DMS153 (cell line): ENCODE data around the gene PCDHA9.
"Not testable (repeated sequence)": the region's sequence is repeated elsewhere in the genome, so short reads cannot be mapped to it uniquely, and the experiment has no call there.

Experiments used
- DNase-seq: peaks from one replicate; lab custom pipeline; 2025; lab: John Stamatoyannopoulos, UW

Gene PCDHA9

GRCh38 chr5:140835622-140836510, 12.3 kb upstream of the PCDHA9 start:
- no peak for DNase-seq

GRCh38 chr5:140840978-140841962, 6.9 kb upstream of the PCDHA9 start, which contains the start of gene PCDHA8:
PCDHA8 (plus strand) TSS chr5:140841187; CDS start chr5:140841322, 135 bp downstream.
- no peak for DNase-seq

DNA sequence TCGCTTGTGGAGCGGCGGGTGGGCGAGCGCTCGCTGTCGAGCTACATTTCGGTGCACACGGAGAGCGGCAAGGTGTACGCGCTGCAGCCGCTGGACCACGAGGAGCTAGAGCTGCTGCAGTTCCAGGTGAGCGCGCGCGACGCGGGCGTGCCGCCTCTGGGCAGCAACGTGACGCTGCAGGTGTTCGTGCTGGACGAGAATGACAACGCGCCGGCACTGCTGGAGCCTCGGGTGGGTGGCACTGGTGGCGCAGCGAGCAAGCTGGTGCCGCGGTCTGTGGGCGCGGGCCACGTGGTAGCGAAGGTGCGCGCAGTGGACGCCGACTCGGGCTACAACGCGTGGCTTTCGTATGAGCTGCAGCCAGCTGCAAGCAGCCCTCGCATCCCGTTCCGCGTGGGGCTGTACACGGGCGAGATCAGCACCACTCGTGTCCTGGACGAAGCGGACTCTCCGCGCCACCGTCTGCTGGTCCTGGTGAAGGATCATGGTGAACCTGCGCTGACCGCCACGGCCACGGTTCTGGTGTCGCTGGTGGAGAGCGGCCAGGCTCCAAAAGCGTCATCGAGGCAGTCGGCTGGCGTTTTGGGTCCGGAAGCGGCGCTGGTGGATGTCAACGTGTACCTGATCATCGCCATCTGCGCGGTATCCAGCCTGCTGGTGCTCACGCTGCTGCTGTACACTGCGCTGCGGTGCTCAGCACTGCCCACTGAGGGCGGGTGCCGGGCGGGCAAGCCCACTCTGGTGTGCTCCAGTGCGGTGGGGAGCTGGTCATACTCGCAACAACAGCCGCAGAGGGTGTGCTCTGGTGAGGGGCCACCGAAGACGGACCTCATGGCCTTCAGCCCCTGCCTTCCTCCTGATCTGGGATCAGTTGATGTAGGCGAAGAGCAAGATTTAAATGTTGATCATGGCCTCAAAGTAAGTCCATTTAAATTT, 5.1 kb upstream of the PCDHA9 start:
- no peak for DNase-seq

- DNase-seq, result not testable (repeated sequence)
These were observed 1.9 kb downstream of the PCDHA9 start for GRCh38 chr5:140849831-140850634.

DNA sequence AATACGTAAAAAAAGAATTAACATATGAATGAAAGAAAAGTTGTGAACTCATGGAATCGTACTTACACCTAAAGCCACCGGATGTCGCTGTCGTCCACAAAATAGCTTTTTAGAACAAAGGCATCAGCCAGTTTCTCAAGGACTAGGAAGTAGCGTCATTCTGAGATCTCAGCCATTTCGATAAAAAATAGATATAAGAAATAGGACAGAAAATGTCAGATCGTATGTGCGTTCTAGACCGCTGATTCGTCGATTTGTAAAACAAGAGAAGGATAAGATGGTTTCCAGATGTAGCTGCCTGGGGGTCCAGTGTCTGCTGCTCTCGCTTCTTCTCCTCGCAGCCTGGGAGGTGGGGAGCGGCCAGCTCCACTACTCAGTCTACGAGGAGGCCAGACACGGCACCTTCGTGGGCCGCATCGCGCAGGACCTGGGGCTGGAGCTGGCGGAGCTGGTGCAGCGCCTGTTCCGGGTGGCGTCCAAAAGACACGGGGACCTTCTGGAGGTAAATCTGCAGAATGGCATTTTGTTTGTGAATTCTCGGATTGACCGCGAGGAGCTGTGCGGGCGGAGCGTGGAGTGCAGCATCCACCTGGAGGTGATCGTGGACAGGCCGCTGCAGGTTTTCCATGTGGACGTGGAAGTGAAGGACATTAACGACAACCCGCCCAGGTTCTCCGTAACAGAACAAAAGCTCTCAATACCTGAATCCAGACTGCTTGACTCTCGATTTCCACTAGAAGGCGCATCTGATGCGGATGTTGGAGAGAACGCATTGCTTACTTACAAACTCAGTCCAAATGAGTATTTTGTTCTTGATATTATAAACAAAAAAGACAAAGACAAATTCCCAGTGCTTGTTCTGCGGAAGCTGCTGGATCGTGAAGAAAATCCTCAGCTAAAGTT, 7.8 kb downstream of the PCDHA9 start, which contains the start of gene PCDHA10:
TSS of gene PCDHA10 (plus strand) at position 126 of the 903 bp plus-strand sequence. CDS start at position 278, 152 bp downstream.
- no peak for DNase-seq

DNA sequence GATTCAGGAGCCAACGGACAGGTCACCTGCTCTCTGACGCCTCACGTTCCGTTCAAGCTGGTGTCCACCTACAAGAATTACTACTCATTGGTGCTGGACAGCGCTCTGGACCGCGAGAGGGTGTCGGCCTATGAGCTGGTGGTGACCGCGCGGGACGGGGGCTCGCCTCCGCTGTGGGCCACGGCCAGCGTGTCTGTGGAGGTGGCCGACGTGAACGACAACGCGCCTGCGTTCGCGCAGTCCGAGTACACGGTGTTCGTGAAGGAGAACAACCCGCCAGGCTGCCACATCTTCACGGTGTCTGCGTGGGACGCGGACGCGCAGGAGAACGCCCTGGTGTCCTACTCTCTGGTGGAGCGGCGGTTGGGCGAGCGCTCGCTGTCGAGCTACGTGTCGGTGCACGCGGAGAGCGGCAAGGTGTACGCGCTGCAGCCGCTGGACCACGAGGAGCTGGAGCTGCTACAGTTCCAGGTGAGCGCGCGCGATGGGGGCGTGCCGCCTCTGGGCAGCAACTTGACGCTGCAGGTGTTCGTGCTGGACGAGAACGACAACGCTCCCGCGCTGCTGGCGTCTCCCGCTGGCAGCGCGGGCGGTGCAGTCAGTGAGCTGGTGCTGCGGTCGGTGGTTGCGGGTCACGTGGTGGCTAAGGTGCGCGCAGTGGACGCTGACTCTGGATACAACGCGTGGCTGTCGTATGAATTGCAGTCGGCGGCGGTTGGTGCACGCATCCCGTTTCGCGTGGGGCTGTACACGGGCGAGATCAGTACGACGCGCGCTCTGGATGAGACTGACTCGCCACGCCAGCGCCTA, 9.2 kb downstream of the PCDHA9 start:
- no peak for DNase-seq

DNA sequence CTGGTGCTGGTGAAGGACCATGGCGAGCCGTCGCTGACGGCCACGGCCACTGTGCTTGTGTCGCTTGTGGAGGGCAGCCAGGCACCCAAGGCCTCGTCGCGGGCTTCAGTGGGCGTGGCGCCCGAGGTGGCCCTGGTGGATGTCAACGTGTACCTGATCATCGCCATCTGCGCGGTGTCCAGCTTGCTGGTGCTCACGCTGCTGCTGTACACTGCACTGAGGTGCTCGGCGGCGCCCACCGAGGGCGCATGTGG, 9.7 kb downstream of the PCDHA9 start:
- no peak for DNase-seq

- no peak for DNase-seq
These were observed 14.5 kb downstream of the PCDHA9 start for GRCh38 chr5:140862441-140863295.

DNA sequence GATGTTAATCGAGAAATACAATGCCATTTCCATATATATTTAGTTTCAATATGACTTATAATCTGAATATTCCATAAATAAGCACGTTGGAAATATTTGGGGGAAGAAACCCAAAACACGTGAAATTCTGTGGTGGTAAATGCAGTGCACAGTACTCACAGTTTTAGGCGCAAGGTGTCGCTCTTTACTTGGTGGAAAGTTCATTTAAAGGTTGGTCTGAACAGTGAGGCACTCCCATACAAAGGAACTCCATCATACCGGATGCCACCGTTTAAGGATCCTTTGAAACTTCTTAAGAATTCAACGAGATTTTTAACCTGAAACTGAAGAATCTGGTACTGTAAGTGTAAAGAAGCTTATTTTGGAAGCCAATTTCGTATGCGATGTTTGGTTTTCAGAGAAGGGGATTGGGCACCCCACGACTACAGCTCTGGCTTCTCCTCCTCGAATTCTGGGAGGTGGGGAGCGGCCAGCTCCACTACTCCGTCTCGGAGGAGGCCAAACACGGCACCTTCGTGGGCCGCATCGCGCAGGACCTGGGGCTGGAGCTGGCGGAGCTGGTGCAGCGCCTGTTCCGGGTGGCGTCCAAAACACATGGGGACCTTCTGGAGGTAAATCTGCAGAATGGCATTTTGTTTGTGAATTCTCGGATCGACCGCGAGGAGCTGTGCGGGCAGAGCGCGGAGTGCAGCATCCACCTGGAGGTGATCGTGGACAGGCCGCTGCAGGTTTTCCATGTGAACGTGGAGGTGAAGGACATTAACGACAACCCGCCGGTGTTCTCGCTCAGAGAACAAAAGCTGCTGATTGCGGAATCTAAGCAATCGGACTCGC, 20.8 kb downstream of the PCDHA9 start, which contains the start of gene PCDHA11:
TSS of gene PCDHA11 (plus strand) at position 237 of the 834 bp plus-strand sequence. CDS start at position 384, 147 bp downstream.
- DNase-seq, result no peak

DNA sequence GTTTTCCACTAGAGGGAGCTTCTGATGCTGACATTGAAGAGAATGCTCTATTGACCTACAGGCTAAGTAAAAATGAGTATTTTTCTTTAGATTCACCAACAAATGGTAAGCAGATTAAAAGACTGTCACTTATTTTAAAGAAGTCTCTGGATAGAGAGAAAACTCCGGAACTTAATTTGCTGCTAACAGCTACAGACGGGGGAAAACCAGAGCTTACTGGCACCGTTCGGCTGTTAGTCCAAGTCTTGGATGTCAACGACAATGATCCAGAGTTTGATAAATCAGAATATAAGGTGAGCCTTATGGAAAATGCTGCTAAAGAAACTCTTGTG, 21.3 kb downstream of the PCDHA9 start:
- DNase-seq, result no peak

- no peak for DNase-seq
These were observed 22.3 kb downstream of the PCDHA9 start for GRCh38 chr5:140870221-140871201.

- DNase-seq, result peak; percentile 58
These were observed 27.2 kb downstream of the PCDHA9 start, which contains the start of gene PCDHA12 for GRCh38 chr5:140875085-140876065. PCDHA12 (plus strand) TSS chr5:140875308; CDS start chr5:140875473, 165 bp downstream.

- not testable (repeated sequence) for DNase-seq
These were observed 28.5 kb downstream of the PCDHA9 start for GRCh38 chr5:140876541-140877261.

- DNase-seq, result no peak
These were observed 29.0 kb downstream of the PCDHA9 start for GRCh38 chr5:140877262-140877581.
